Esophagus muscularis mucosa (tissue), 4 donors: Measurements from ENCODE around the gene PPA2. TPM values are rescaled to one million over a fixed set of nuclear protein-coding genes. Genes with fewer than 3 reads are reported as not detected.

Experiments
- DNase-seq: peaks from one replicate; pipeline ENCODE4 v3.0.0-alpha.2; 2017; ENCODE audit errors: extremely low spot score
- H3K27ac ChIP-seq, 4 donors: fragments of 200-600 bp; sonication (generic); replicated peaks in 1 of 4; 1 replicate in 3 of 4; 2 replicates in 1 of 4; pipeline ENCODE4 v1.5.1; 2016 to 2019; ENCODE audit warnings: mild to moderate bottlenecking in 1 of 4
- H3K27me3 ChIP-seq, 4 donors: fragments of 200-600 bp; sonication (generic); one replicate each; pipeline versions ENCODE4 v1.5.1 to v1.6.0; 2016 to 2019
- H3K36me3 ChIP-seq, 4 donors: fragments of 200-600 bp; sonication (generic); one replicate each; pipeline ENCODE4 v1.5.1; 2016 to 2019
- H3K4me1 ChIP-seq, 4 donors: fragments of 200-600 bp; sonication (generic); one replicate each; pipeline ENCODE4 v1.5.1; 2016 to 2019
- H3K4me3 ChIP-seq, 4 donors: fragments of 200-600 bp; sonication (generic); 1 replicate in 2 of 4; 2 replicates in 2 of 4; pipeline ENCODE4 v1.5.1; 2016 to 2019; ENCODE audit warnings: mild to moderate bottlenecking in 4 of 4, moderate library complexity in 1 of 4
- H3K9me3 ChIP-seq, 4 donors: fragments of 200-600 bp; sonication (generic); 1 replicate in 3 of 4; 2 replicates in 1 of 4; pipeline ENCODE4 v1.5.1; 2016 to 2019
- CTCF ChIP-seq, 3 experiments: fragments of 200-600 bp in 2 of 3; fragments of 450-650 bp in 1 of 3; sonication (generic) in 2 of 3; IDR thresholded peaks; one replicate each; pipeline ENCODE4 v1.5.1; 2017 to 2019; ENCODE audit warnings: antibody characterized with exemption in 3 of 3, mild to moderate bottlenecking in 2 of 3, moderate library complexity in 1 of 3
- EP300 ChIP-seq: sonication (generic); formaldehyde crosslinking; IDR thresholded peaks from one replicate; pipeline ENCODE4 v1.6.1; 2017; ENCODE audit warnings: antibody characterized with exemption
- POLR2A ChIP-seq: fragments of 450-650 bp; IDR thresholded peaks from one replicate; pipeline ENCODE4 v1.6.1; 2017; ENCODE audit warnings: antibody characterized with exemption, moderate library complexity, mild to moderate bottlenecking, low read depth
- POLR2AphosphoS5 ChIP-seq, 2 donors: sonication (generic); formaldehyde crosslinking; IDR thresholded peaks; one replicate each; pipeline ENCODE4 v1.6.1; 2017; ENCODE audit warnings: antibody characterized with exemption in 2 of 2
- WGBS: methylation state at CpG from one replicate; pipeline ENCODE4 v1.1.5; 2018; 5-methylcytosine and 5-hydroxymethylcytosine counted together
- intact Hi-C: fragments of 100-400 bp; cut with DNase I; formaldehyde crosslinking; loops from one replicate; pipeline ENCODE4 v1.15.1; 2023
- total RNA-seq, 4 donors: library from RNA; depleted of rRNA; stranded (reverse); fragments of >200 nt; gene quantifications; one replicate each; pipeline versions ENCODE4 v1.1.0 to v1.2.1, GENCODE V29; 2016

PPA2 gene
- total RNA-seq, 4 donors from 2014 or later, result 65.6 to 100 (median 72.5) TPM

- 59% methylated on average over 1 of the region's 1 CpG for WGBS
- Histone ChIP-seq H3K27ac (no peak overlapping the region), H3K9me3 (no peaks in the 10 kb centered on the region), H3K4me1 (no peaks in the 10 kb centered on the region), H3K4me3 (no peak overlapping the region), H3K27me3 (no peaks in the 10 kb centered on the region), H3K36me3 (no peaks in the 10 kb centered on the region)
- no peak for DNase-seq
- TF ChIP-seq POLR2AphosphoS5 (IDR thresholded peaks at IDR 0.05), result no peak
- TF ChIP-seq EP300, result no peak
- TF ChIP-seq POLR2A, result no peak
- intact Hi-C loops, result no loop called here
Measured at GRCh38 chr4:105509291-105509690, 35.4 kb upstream of the PPA2 start.

- TF ChIP-seq POLR2AphosphoS5 (IDR thresholded peaks at IDR 0.05), result no peak
- no peak for TF ChIP-seq POLR2A
- TF ChIP-seq CTCF (IDR thresholded peaks at IDR 0.05), result no peak
- no peak for TF ChIP-seq EP300
- 47% methylated on average over 2 of the region's 2 CpGs for WGBS
- no peaks in the 10 kb centered on the region for H3K9me3 ChIP-seq
- H3K4me1 ChIP-seq, result no peaks in the 10 kb centered on the region
- no peaks in the 10 kb centered on the region for H3K36me3 ChIP-seq
- intact Hi-C loops, result no loop called here
- no peaks in the 10 kb centered on the region for H3K27me3 ChIP-seq
- no peak overlapping the region for H3K4me3 ChIP-seq
- DNase-seq, result no peak
- no peak overlapping the region for H3K27ac ChIP-seq
Measured at GRCh38 chr4:105504744-105505143, 30.9 kb upstream of the PPA2 start.

- TF ChIP-seq CTCF (IDR thresholded peaks at IDR 0.05), result no peak
- TF ChIP-seq POLR2A, result no peak
- TF ChIP-seq EP300, result no peak
- no peak for TF ChIP-seq POLR2AphosphoS5 (IDR thresholded peaks at IDR 0.05)
- H3K4me1 ChIP-seq, result no peaks in the 10 kb centered on the region
- H3K9me3 ChIP-seq, result no peaks in the 10 kb centered on the region
- intact Hi-C loops, result no loop called here
- no peak for DNase-seq
- H3K27ac ChIP-seq, result no peak overlapping the region
- H3K4me3 ChIP-seq, result no peak overlapping the region
- H3K27me3 ChIP-seq, result no peaks in the 10 kb centered on the region
- 79% methylated on average over 2 of the region's 2 CpGs for WGBS
- H3K36me3 ChIP-seq, result no peaks in the 10 kb centered on the region
Measured at GRCh38 chr4:105503484-105503883, 29.6 kb upstream of the PPA2 start.

GRCh38 chr4:105496899-105497298 is 23.0 kb upstream of the PPA2 start:
- Histone ChIP-seq H3K4me3 (no peak overlapping the region), H3K9me3 (no peaks in the 10 kb centered on the region), H3K36me3 (no peaks in the 10 kb centered on the region), H3K27ac (no peak overlapping the region), H3K4me1 (no peaks in the 10 kb centered on the region), H3K27me3 (no peaks in the 10 kb centered on the region)
- no peak for TF ChIP-seq POLR2A
- intact Hi-C loops, result no loop called here
- DNase-seq, result no peak
- WGBS, result 26% methylated on average over 2 of the region's 2 CpGs

- Histone ChIP-seq H3K9me3 (no peaks in the 10 kb centered on the region), H3K4me3 (no peak overlapping the region), H3K27ac (no peak overlapping the region), H3K27me3 (no peaks in the 10 kb centered on the region), H3K36me3 (no peaks in the 10 kb centered on the region), H3K4me1 (no peaks in the 10 kb centered on the region)
- WGBS, result 79% methylated on average over 3 of the region's 3 CpGs
- intact Hi-C loops, result no loop called here
- no peak for DNase-seq
- TF ChIP-seq EP300 (no peak), POLR2AphosphoS5 (IDR thresholded peaks at IDR 0.05) (no peak), POLR2A (no peak), CTCF (IDR thresholded peaks at IDR 0.05) (no peak)
Measured at GRCh38 chr4:105495667-105496066, 21.8 kb upstream of the PPA2 start.

- 67% methylated on average over 1 of the region's 1 CpG for WGBS
- no peaks in the 10 kb centered on the region for H3K36me3 ChIP-seq
- H3K27ac ChIP-seq, result no peak overlapping the region
- H3K9me3 ChIP-seq, result no peaks in the 10 kb centered on the region
- intact Hi-C loops, result no loop called here
- no peaks in the 10 kb centered on the region for H3K4me1 ChIP-seq
- no peak overlapping the region for H3K4me3 ChIP-seq
- TF ChIP-seq EP300 (no peak), POLR2AphosphoS5 (IDR thresholded peaks at IDR 0.05) (no peak)
- DNase-seq, result no peak
- no peaks in the 10 kb centered on the region for H3K27me3 ChIP-seq
Measured at GRCh38 chr4:105490523-105490922, 16.7 kb upstream of the PPA2 start.
